ENCODE measurements around the gene ITGB3. TPM values are rescaled to one million over a fixed set of nuclear protein-coding genes. Genes with fewer than 3 reads are reported as not detected.
A peak's percentile ranks its signal among the peaks of the same experiment; 100 is the strongest.

ITGB3 gene
- total RNA-seq, 2 experiments from 2014 or later, result not detected

DNA sequence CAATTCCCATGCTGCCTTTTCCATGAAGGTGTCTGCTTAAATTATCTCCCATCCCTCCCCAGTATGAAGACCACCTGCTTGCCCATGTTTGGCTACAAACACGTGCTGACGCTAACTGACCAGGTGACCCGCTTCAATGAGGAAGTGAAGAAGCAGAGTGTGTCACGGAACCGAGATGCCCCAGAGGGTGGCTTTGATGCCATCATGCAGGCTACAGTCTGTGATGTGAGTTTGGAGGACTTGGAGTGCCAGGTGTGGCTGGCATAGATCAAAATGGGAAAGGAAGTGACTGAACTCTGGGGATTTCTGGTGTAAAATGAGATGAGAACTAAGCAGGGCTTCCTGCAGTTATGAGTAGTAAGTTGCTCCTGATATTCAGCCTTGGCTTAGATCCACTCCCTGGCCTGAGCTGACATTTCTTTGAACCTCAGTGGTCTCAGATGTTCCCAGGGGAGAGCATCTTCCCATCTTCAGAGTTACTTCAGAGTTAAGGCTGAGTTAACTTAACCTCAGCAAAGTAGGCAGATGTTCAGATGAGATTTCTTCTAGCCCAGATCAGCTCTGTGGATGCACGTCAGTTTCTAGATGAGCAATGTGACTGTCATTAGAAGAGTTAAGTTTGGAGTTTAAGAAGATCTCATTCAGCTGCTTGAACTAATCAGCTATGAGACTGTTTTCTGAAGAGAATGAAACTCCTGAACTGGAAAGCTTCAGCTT lies 32.7 kb downstream of the ITGB3 start:
- Mint-ChIP-seq H3K27ac (no peak overlapping the region), H3K27me3 (peaks cover 2% of the 10 kb centered on the region), H3K9me3 (no peaks in the 10 kb centered on the region), H3K4me1 (ENCODE audit: low read depth) (peaks cover 5% of the 10 kb centered on the region), H3K4me3 (no peak overlapping the region), H3K36me3 (no peaks in the 10 kb centered on the region)
- ChIA-PET CTCF (interaction anchor here (0.6 kb wide), 1 partner anchor 18 kb away, joined by 3 read pairs; no protein-coding TSS in a partner anchor), POLR2A (interaction anchor here (1.1 kb wide), 1 partner anchor 14 kb away, joined by 3 read pairs; no protein-coding TSS in a partner anchor)
- intact Hi-C loops (cut with micrococcal nuclease), result no loop called here
- DNase-seq, result peak; percentile 33

DNA sequence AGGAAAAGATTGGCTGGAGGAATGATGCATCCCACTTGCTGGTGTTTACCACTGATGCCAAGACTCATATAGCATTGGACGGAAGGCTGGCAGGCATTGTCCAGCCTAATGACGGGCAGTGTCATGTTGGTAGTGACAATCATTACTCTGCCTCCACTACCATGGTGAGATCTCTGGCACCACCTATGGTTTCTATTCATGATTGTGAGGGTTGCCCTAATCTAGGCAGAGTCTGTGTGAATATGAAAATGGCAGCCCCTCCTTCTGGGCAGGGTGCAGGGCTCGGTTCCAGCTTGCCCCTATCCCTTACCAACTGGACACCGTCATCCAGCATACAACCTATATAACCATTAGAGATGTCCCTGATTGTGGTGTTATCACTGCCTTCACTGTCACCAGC lies 33.4 kb downstream of the ITGB3 start:
- H3K27ac Mint-ChIP-seq, result no peak overlapping the region
- H3K36me3 Mint-ChIP-seq, result no peaks in the 10 kb centered on the region
- H3K9me3 Mint-ChIP-seq, result no peaks in the 10 kb centered on the region
- H3K27me3 Mint-ChIP-seq, result peaks cover 2% of the 10 kb centered on the region
- H3K4me1 Mint-ChIP-seq (ENCODE audit: low read depth), result peaks cover 5% of the 10 kb centered on the region
- CTCF ChIA-PET, result no interaction called here
- POLR2A ChIA-PET, result interaction anchor here (1.1 kb wide), 1 partner anchor 13 kb away, joined by 3 read pairs; no protein-coding TSS in a partner anchor
- no peak for DNase-seq
- H3K4me3 Mint-ChIP-seq, result no peak overlapping the region
- intact Hi-C loops (cut with micrococcal nuclease), result no loop called here

DNA sequence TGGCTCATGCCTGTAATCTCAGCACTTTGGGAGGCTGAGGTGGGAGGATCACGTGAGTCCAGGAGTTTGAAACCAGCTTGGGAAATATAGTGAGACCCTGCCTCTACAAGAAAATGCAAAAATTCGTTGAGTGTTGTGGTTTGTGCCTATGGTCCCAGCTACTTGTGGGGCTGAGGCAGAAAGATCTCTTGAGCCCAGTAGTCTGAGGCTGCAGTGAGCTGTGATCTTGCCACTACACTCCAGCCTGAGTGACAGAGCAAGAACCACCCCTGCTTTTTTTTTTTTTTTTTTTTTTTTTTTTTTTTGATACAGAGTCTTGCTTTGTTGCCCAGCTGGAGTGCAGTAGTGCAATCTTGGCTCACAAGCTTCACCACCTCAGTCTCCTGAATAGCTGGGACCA lies 34.0 kb downstream of the ITGB3 start:
- Mint-ChIP-seq H3K4me1 (ENCODE audit: low read depth) (peaks cover 5% of the 10 kb centered on the region), H3K27me3 (peaks cover 2% of the 10 kb centered on the region), H3K36me3 (no peaks in the 10 kb centered on the region), H3K4me3 (no peak overlapping the region), H3K27ac (no peak overlapping the region), H3K9me3 (no peaks in the 10 kb centered on the region)
- ChIA-PET POLR2A (no interaction called here), CTCF (interaction anchor here (1.5 kb wide), 1 partner anchor 27 kb away, joined by 4 read pairs; no protein-coding TSS in a partner anchor)
- no peak for DNase-seq
- intact Hi-C loops (cut with micrococcal nuclease), result no loop called here

DNA sequence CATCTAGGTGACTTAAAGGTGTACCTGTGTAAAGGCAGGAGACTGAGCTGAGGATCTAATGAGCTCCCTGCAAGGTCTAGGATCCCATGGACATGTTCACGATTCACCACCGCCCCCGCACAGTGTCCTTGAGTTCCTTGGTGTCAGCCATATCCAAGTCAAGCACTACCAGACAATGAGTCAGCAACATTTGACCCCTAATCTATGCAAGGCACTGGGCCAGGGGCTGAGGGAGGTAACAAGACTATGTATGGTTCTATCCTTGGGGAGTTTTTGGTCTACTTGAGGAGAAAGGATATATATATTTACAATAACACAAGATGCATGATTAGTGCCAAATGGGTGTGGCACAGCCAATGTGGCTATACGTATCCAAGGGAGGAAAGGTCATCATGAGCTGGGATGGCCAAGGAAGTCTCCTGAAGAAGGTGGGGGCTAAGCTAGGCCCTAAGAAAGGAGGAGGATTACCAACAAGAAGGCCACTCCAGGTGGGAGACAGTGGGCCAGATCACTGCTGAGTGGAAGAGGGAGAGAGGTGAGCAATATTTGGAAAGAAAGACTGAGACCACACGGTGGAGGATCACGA lies 35.0 kb downstream of the ITGB3 start:
- CTCF ChIA-PET, result interaction anchor here (0.7 to 1.5 kb wide), 3 partner anchors 24 to 106 kb away, joined by 3 to 4 read pairs (median 4); no protein-coding TSS in a partner anchor

DNA sequence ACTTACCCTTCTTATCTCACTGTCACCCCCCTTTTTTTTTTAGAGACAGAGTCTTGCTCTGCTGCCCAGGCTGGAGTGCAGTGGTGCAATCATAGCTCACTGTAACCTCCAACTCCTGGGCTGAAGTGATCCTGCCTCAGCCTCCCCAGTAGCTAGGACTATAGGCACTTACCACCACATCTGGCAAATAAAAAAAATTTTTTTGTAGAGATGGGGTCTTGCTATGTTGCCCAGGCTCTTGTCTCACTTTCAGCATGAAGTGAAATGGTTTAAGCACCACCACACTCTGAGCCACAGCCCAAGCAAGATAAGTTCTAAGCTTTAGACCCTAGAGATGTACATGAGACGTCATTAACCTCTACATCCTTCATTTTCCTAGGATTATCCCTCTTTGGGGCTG lies 35.7 kb downstream of the ITGB3 start:
- no peaks in the 10 kb centered on the region for H3K27me3 Mint-ChIP-seq
- H3K9me3 Mint-ChIP-seq, result no peaks in the 10 kb centered on the region
- no peaks in the 10 kb centered on the region for H3K36me3 Mint-ChIP-seq
- DNase-seq, result no peak
- peaks cover 5% of the 10 kb centered on the region for H3K4me1 Mint-ChIP-seq (ENCODE audit: low read depth)
- no peak overlapping the region for H3K27ac Mint-ChIP-seq
- H3K4me3 Mint-ChIP-seq, result no peak overlapping the region
- POLR2A ChIA-PET, result no interaction called here
- intact Hi-C loops (cut with micrococcal nuclease), result no loop called here
- CTCF ChIA-PET, result interaction anchor here (1.0 to 1.2 kb wide), 2 partner anchors 23 to 27 kb away, joined by 3 to 4 read pairs; no protein-coding TSS in a partner anchor

More for the DNA sequence above, 35.0 kb downstream of the ITGB3 start:
- no peaks in the 10 kb centered on the region for H3K9me3 Mint-ChIP-seq
- POLR2A ChIA-PET, result no interaction called here
- no peak overlapping the region for H3K4me3 Mint-ChIP-seq
- H3K36me3 Mint-ChIP-seq, result no peaks in the 10 kb centered on the region
- DNase-seq, result no peak
- intact Hi-C loops (cut with micrococcal nuclease), result no loop called here
- H3K27me3 Mint-ChIP-seq, result peaks cover 2% of the 10 kb centered on the region
- H3K4me1 Mint-ChIP-seq (ENCODE audit: low read depth), result peaks cover 5% of the 10 kb centered on the region
- no peak overlapping the region for H3K27ac Mint-ChIP-seq

DNA sequence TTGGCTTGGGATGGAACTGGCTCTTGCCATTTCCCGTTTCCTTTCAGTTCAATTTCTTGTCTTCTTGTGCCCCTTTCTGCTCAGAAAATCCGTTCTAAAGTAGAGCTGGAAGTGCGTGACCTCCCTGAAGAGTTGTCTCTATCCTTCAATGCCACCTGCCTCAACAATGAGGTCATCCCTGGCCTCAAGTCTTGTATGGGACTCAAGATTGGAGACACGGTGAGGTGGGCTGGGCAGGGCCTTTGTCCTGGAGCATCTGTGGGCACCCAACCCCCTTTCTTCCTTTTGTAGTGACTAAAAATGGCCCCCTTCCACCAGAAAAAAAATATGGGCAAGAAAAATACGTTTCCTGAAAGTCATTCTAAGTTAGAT lies 37.2 kb downstream of the ITGB3 start:
- intact Hi-C loops (cut with micrococcal nuclease), result no loop called here
- Mint-ChIP-seq H3K27ac (no peak overlapping the region), H3K4me1 (ENCODE audit: low read depth) (peaks cover 5% of the 10 kb centered on the region), H3K27me3 (no peaks in the 10 kb centered on the region), H3K4me3 (no peak overlapping the region), H3K9me3 (no peaks in the 10 kb centered on the region), H3K36me3 (no peaks in the 10 kb centered on the region)
- no peak for DNase-seq
- ChIA-PET CTCF (no interaction called here), POLR2A (no interaction called here)

DNA sequence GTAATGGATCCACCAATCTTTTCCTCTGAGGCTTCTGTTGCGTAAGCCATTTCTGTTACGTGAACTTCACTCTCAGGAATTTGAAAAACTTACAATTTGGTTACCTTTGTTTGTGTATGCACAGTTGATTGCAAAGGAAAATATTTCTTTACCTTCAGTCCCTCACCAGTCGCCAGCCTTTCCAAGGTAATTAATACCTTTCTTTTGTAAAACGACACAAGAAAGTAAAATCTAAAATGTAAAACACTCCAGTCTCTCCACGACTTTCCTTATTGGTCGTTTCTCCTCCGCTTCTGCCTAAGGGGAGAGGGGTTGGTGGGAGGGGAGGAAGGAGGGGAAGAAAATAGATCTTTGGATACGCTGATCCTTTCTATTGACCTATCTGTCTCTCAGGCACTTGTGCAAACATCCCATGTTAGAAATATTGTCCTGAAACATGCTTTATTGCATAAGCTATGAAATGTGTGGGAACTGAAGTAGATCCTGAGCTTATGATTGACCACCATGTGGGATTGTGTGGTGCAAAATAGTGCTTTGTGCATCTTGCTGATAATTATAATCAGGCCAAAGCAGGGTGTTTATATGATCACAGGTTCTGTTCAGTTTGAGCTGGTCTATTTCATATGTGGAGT lies 37.7 kb downstream of the ITGB3 start:
- Mint-ChIP-seq H3K9me3 (no peaks in the 10 kb centered on the region), H3K36me3 (no peaks in the 10 kb centered on the region), H3K27ac (no peak overlapping the region), H3K27me3 (no peaks in the 10 kb centered on the region), H3K4me3 (no peak overlapping the region), H3K4me1 (ENCODE audit: low read depth) (peaks cover 5% of the 10 kb centered on the region)
- DNase-seq, result no peak
- POLR2A ChIA-PET, result no interaction called here
- CTCF ChIA-PET, result no interaction called here
- intact Hi-C loops (cut with micrococcal nuclease), result no loop called here

DNA sequence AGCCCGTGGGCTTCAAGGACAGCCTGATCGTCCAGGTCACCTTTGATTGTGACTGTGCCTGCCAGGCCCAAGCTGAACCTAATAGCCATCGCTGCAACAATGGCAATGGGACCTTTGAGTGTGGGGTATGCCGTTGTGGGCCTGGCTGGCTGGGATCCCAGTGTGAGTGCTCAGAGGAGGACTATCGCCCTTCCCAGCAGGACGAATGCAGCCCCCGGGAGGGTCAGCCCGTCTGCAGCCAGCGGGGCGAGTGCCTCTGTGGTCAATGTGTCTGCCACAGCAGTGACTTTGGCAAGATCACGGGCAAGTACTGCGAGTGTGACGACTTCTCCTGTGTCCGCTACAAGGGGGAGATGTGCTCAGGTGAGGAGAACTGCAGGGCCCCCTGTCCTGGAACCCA lies 38.6 kb downstream of the ITGB3 start:
- DNase-seq, result no peak
- intact Hi-C loops (cut with micrococcal nuclease), result no loop called here
- Mint-ChIP-seq H3K27ac (no peak overlapping the region), H3K36me3 (no peaks in the 10 kb centered on the region), H3K27me3 (peaks cover 2% of the 10 kb centered on the region), H3K4me1 (ENCODE audit: low read depth) (no peaks in the 10 kb centered on the region), H3K9me3 (no peaks in the 10 kb centered on the region), H3K4me3 (no peak overlapping the region)
- CTCF ChIA-PET, result no interaction called here
- POLR2A ChIA-PET, result no interaction called here

DNA sequence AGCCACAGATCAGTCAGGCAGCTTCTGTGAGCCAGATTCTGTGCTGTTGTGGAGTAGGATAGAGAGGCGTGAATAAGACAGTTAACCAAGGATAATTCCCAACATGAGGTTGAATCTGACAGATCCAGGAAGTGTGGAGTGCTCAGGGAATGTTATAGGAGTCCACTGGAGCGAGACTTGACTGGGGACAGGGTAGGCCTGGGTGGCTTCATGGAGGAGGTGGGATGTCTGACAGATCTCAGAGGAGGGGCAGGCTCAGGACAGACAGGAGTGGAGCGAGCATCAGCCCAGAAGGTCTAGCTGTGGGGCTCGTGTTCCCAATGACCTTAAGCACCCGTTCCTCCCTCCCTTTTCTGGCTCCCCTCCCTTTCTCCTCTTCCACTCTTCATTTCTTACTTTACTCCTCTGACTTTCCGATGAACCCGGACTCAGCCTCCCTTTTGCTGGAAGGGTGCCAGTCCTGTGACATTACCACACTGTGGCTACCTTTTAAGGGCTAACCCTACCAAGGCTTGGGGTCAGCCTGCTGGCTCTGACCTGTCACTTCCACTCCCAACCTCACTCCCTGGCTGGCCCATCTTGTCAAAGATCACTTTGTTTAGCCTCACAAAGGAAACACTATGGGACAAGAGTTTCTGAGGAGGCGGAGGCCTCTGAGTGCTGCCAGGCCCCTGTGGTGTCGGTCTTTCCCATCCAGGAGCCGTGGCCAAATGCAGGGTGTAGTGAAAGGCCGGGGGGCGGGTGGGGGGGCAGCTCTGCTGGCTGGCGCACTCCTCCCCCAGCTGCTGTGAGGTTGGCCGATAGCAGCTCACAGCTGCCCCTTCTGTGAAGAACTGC lies 41.6 kb downstream of the ITGB3 start:
- H3K4me1 Mint-ChIP-seq (ENCODE audit: low read depth), result peaks cover 3% of the 10 kb centered on the region
- no peaks in the 10 kb centered on the region for H3K36me3 Mint-ChIP-seq
- no peak overlapping the region for H3K4me3 Mint-ChIP-seq
- no peaks in the 10 kb centered on the region for H3K9me3 Mint-ChIP-seq
- H3K27ac Mint-ChIP-seq, result no peak overlapping the region
- POLR2A ChIA-PET, result no interaction called here
- H3K27me3 Mint-ChIP-seq, result peaks cover 2% of the 10 kb centered on the region
- intact Hi-C loops (cut with micrococcal nuclease), result no loop called here
- CTCF ChIA-PET, result no interaction called here
- no peak for DNase-seq

DNA sequence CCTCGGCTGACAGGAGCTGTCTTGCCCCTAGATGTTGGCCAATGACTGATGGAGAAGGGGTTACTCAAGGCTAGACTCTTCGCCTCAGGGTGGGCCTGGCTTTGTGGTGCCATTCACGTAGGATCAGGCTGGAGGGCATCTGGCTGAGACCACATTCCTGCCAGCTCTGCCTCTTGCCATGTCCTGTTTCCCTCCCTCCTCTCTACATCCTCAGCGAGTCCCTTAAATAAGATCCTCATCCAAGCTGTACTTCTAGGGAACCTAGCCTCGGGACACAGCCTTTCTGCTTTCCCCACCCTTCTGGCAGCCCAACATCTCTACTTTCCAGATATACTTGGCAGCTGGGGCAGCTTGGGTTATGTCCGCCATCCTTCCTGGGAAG lies 42.2 kb downstream of the ITGB3 start:
- intact Hi-C loops (cut with micrococcal nuclease), result no loop called here
- H3K4me3 Mint-ChIP-seq, result no peak overlapping the region
- no peaks in the 10 kb centered on the region for H3K9me3 Mint-ChIP-seq
- POLR2A ChIA-PET, result no interaction called here
- peaks cover 7% of the 10 kb centered on the region for H3K4me1 Mint-ChIP-seq (ENCODE audit: low read depth)
- no peaks in the 10 kb centered on the region for H3K36me3 Mint-ChIP-seq
- no peak for DNase-seq
- H3K27ac Mint-ChIP-seq, result no peak overlapping the region
- CTCF ChIA-PET, result no interaction called here
- peaks cover 2% of the 10 kb centered on the region for H3K27me3 Mint-ChIP-seq

DNA sequence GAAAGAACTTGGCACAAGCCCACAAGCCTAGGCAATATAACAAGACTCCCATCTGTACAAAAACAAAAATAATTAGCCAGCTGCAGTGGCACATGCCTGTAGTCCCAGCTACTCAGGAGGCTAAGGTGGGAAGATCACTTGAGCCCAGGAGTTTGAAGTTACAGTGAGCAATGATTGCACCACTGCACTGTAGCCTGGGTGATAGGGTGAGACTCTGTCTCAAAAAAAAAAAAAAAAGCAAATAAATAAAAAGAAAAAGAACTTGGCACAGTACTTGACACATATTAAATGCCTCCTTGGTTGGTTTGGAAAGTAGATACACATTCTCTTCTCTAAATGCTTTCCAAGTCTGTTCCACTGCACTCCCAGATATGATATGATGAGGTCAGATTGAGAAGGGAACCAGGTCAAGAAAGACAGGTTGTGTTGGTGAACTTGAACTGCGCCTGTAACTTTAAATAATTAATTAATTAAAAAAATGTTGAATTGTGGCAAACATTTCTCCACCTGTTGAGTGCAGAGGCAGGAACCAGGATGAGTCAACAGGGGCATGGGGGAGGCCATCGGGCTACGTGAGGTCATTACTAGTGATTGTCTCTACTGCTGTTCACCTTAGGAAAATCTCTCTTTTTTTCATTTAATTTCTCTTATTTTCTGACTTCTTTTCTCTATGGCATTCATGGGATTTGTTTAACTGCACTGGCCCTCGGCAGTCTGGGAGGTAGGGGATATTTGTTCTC lies 44.2 kb downstream of the ITGB3 start:
- no peak for DNase-seq
- intact Hi-C loops (cut with micrococcal nuclease), result no loop called here
- POLR2A ChIA-PET, result no interaction called here
- H3K4me3 Mint-ChIP-seq, result no peak overlapping the region
- H3K36me3 Mint-ChIP-seq, result no peaks in the 10 kb centered on the region
- peaks cover 2% of the 10 kb centered on the region for H3K27me3 Mint-ChIP-seq
- CTCF ChIA-PET, result no interaction called here
- H3K9me3 Mint-ChIP-seq, result peaks cover 11% of the 10 kb centered on the region
- H3K4me1 Mint-ChIP-seq (ENCODE audit: low read depth), result peaks cover 17% of the 10 kb centered on the region
- H3K27ac Mint-ChIP-seq, result no peak overlapping the region

DNA sequence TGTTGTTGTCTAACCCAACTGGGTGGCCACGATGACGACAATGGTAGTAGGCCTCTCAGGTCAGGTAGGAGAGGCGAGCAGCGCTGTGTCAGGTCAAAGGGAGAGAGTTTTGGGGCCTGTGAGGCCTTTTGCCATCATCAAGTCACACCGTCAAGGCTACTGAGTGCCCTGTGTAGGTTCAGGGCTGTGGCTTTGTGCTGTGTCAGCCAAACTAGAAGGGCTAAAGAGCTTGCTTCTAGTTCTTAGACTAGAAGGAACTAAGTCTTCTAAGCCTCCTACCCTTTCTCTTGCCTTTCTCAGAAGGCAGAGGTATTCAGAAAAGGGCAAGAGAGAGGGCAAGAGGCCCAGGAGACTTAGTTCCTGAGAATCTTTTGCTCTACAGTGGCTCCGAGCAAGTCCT lies 45.1 kb downstream of the ITGB3 start:
- Mint-ChIP-seq H3K4me3 (no peak overlapping the region), H3K36me3 (no peaks in the 10 kb centered on the region), H3K27ac (no peak overlapping the region), H3K9me3 (peaks cover 11% of the 10 kb centered on the region), H3K27me3 (peaks cover 2% of the 10 kb centered on the region), H3K4me1 (ENCODE audit: low read depth) (peaks cover 17% of the 10 kb centered on the region)
- intact Hi-C loops (cut with micrococcal nuclease), result no loop called here
- ChIA-PET POLR2A (no interaction called here), CTCF (no interaction called here)
- DNase-seq, result no peak
